ENCODE measurements around the gene PHETA2.

The PHETA2 gene

DNA sequence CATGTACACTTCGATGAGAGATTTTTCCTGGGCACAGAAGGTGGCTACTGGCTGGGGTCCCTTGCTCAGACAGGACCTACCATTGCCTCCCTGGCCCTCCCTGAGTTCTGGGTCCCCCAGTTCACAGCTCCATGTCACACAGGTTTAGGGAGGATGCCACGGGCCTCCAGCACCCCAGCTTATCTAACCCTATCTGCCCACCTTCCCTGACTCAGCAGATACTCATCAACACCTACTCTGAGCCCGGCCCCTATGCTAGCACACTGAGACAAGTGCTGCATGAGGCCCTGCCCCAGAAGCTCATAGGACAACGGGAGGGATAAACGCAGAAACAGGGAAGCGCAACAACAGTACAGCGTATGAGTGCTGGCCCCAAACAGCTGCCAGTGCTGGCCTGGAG lies 13.0 kb upstream of the PHETA2 start:
- H3K27me3 ChIP-seq (ENCODE audit: control insufficient read depth, insufficient read depth, low read length), result no peaks in the 10 kb centered on the region
- H3K9me3 ChIP-seq (ENCODE audit: control insufficient read depth, insufficient read depth, low read length), result peaks cover 2% of the 10 kb centered on the region
- peaks cover 6% of the 10 kb centered on the region for H3K4me1 ChIP-seq (ENCODE audit: control insufficient read depth, insufficient read depth, low read length)
- H3K9ac ChIP-seq (ENCODE audit: low read depth, low read length), result no peak overlapping the region
- H3K4me3 ChIP-seq (ENCODE audit: low read depth, low read length), result no peak overlapping the region
- H3K36me3 ChIP-seq (ENCODE audit: control insufficient read depth, insufficient read depth, low read length), result peaks cover 27% of the 10 kb centered on the region

DNA sequence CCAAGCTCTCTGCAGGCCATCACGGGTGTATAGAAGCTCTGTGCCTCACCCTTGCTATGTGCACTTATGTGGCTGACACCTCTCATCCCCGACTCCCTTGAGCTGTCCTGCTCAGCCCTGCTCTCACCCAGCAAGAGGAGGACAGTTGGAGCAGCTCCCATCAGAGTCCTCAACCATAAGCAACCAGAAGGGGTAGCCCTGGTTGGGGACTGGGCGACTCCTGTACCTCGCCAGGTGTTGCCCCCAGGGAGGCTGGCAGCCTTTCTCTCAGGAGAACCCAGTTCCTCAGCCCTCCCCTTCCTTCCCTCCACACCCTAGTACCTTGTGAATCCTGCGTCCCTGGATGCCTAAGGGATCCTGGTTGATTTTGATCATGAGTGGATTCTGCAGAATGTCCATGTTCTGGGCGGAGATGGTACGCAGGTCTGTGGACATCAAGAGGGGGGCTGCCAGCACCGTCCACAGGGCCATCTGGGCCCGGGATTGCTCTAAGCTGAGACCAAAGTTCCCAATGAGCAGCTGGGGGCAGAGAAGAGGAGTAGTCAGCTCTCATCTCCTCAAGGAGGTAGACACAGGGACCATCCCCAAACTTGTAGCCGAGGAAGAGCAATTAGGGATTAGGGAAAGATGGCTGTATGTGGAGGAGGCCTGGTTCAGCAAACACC lies 11.4 kb upstream of the PHETA2 start:
- H3K27me3 ChIP-seq (ENCODE audit: control insufficient read depth, insufficient read depth, low read length), result no peaks in the 10 kb centered on the region
- H3K4me1 ChIP-seq (ENCODE audit: control insufficient read depth, insufficient read depth, low read length), result peaks cover 6% of the 10 kb centered on the region
- H3K36me3 ChIP-seq (ENCODE audit: control insufficient read depth, insufficient read depth, low read length), result peaks cover 42% of the 10 kb centered on the region
- no peak overlapping the region for H3K4me3 ChIP-seq (ENCODE audit: low read depth, low read length)
- H3K9me3 ChIP-seq (ENCODE audit: control insufficient read depth, insufficient read depth, low read length), result no peaks in the 10 kb centered on the region
- H3K9ac ChIP-seq (ENCODE audit: low read depth, low read length), result no peak overlapping the region

DNA sequence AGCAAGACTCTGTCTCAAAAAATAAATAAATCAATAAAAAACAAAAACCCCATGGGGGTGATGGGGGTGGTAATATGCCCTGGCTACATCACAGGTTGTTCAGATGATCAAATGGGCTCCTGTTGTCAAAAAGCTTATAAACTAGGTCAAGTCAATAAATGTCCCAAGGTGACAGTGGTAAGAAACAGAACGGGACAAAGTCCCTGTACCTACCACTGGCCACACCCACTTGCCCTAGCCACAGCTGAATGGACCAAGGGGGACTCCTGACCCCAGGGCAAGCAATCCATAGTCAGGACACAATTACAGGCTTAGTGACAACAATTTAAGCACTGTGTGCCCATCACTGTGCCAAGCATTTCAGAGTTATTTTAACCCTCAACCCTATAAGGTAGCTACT lies 9.4 kb upstream of the PHETA2 start:
- Histone ChIP-seq H3K4me3 (ENCODE audit: low read depth, low read length) (no peak overlapping the region), H3K27me3 (ENCODE audit: control insufficient read depth, insufficient read depth, low read length) (no peaks in the 10 kb centered on the region), H3K9me3 (ENCODE audit: control insufficient read depth, insufficient read depth, low read length) (no peaks in the 10 kb centered on the region), H3K4me1 (ENCODE audit: control insufficient read depth, insufficient read depth, low read length) (peaks cover 6% of the 10 kb centered on the region), H3K9ac (ENCODE audit: low read depth, low read length) (no peak overlapping the region), H3K36me3 (ENCODE audit: control insufficient read depth, insufficient read depth, low read length) (peaks cover 47% of the 10 kb centered on the region)

DNA sequence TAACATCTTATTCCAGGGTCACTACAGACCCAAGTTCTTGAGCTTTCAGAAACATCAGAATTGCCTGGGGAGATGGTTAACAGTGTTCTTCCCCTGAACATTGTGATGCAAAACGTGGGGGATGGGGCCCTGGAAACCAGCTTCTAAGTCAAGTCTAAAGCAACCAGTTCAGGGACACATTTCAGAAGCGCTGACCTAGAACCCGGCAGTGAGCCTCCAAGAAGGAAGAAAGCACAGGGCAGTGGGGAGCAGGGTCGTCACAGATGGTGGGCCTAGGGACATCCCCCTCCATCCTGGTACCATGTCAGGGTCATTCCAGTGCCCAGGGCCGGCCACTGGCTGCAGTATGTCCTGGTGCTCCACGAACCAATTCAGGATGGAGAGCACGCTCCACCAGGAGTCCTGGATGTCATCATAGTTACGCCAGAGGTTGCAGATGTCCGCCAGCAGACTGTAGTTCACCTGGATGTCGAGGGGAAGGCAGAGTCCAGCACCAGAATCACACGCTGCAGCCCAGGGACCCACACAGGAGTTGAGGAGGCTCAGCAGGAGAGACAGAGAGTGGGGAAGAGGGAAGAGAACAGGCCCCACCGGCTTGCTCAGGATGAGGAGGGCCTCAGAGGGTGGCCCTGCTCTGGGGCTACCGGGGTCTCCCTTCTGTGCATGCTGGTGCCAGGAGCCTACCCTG lies 8.5 kb upstream of the PHETA2 start:
- no peaks in the 10 kb centered on the region for H3K27me3 ChIP-seq (ENCODE audit: control insufficient read depth, insufficient read depth, low read length)
- no peaks in the 10 kb centered on the region for H3K9me3 ChIP-seq (ENCODE audit: control insufficient read depth, insufficient read depth, low read length)
- peaks cover 6% of the 10 kb centered on the region for H3K4me1 ChIP-seq (ENCODE audit: control insufficient read depth, insufficient read depth, low read length)
- H3K36me3 ChIP-seq (ENCODE audit: control insufficient read depth, insufficient read depth, low read length), result peaks cover 38% of the 10 kb centered on the region
- H3K9ac ChIP-seq (ENCODE audit: low read depth, low read length), result no peak overlapping the region
- H3K4me3 ChIP-seq (ENCODE audit: low read depth, low read length), result peak overlapping the region; percentile 35

DNA sequence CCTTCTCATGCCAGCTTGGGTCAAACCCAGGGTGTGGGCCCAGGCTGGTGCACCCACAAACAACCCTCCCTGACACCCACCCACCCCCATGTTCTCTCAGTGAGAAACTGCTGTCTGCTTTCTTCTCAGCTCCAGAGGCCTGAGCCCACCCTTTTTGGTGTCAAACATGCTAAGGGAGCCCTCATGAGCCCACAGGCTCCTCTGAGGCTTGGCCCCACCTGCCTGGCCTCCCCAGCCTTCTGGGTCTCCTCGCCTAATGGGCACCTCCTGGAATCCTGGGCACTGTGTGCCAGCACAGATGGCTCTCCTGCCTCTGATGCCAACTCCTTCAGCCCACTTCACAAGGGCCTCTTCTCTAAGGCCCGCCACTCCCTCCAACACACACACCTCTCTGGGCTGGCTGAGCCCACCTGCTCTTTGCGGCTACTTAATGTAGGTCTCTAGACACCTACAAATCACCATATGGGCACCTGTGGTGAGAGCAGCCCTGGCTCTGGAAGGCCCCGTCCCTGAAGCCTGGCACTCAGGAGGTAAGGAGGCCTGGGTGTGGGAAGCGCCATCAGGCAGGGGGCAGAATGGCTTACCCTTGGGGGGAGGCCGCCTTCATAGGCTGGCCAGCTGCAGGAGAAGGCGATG lies 7.8 kb upstream of the PHETA2 start:
- Histone ChIP-seq H3K9me3 (ENCODE audit: control insufficient read depth, insufficient read depth, low read length) (no peaks in the 10 kb centered on the region), H3K9ac (ENCODE audit: low read depth, low read length) (no peak overlapping the region), H3K27me3 (ENCODE audit: control insufficient read depth, insufficient read depth, low read length) (no peaks in the 10 kb centered on the region), H3K4me1 (ENCODE audit: control insufficient read depth, insufficient read depth, low read length) (peaks cover 9% of the 10 kb centered on the region), H3K4me3 (ENCODE audit: low read depth, low read length) (no peak overlapping the region), H3K36me3 (ENCODE audit: control insufficient read depth, insufficient read depth, low read length) (peaks cover 32% of the 10 kb centered on the region)

DNA sequence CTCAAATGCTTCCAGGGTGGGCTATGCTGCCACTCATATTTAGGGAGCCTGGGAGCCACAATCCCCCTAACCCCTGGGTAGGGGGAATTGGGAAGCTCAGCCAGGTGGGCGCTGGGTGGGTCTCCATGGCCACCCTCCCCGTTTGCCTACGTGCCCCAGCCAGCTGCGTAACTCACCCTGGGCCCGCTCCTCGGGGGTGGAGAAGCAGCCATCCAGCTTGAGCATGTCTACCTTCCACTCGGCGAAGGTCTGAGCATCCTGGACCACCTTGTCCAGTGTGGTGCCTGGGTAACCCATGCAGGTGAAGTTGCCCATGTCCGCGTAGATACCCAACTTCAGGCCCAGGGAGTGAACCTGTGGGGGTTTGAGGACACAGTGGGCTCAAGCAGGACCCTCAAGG lies 7.1 kb upstream of the PHETA2 start:
- no peaks in the 10 kb centered on the region for H3K27me3 ChIP-seq (ENCODE audit: control insufficient read depth, insufficient read depth, low read length)
- H3K9me3 ChIP-seq (ENCODE audit: control insufficient read depth, insufficient read depth, low read length), result no peaks in the 10 kb centered on the region
- peaks cover 29% of the 10 kb centered on the region for H3K36me3 ChIP-seq (ENCODE audit: control insufficient read depth, insufficient read depth, low read length)
- no peak overlapping the region for H3K4me3 ChIP-seq (ENCODE audit: low read depth, low read length)
- H3K4me1 ChIP-seq (ENCODE audit: control insufficient read depth, insufficient read depth, low read length), result peaks cover 10% of the 10 kb centered on the region
- no peak overlapping the region for H3K9ac ChIP-seq (ENCODE audit: low read depth, low read length)

DNA sequence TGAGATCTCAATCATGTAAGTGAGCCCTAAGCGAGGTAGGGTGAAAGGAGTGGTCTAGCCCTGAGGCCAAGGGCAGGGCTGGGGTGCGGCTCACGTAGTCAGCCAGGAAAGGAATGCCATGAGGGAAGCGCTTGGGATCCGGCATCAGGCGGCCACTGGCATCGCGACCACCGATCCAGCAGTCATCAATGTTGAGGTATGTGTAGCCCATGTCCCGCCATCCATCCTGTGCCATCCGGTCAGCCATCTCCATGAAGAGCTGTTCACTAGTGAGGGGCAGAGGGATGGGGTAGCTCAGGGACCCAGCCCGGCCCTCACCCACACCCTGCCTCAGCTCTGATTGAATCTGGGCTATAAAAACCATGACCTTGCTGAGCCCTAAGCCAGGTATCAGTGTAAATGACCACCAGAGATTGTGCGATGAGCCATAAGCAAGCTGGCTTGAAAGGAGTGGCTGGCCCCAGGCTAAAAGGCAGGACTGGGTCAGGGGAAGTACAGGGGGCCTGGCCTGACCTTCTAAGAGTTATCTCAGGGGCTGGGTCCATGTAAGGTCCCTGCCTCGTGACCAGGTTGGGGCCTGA lies 6.3 kb upstream of the PHETA2 start:
- peaks cover 10% of the 10 kb centered on the region for H3K4me1 ChIP-seq (ENCODE audit: control insufficient read depth, insufficient read depth, low read length)
- peaks cover 27% of the 10 kb centered on the region for H3K36me3 ChIP-seq (ENCODE audit: control insufficient read depth, insufficient read depth, low read length)
- H3K4me3 ChIP-seq (ENCODE audit: low read depth, low read length), result no peak overlapping the region
- H3K9me3 ChIP-seq (ENCODE audit: control insufficient read depth, insufficient read depth, low read length), result no peaks in the 10 kb centered on the region
- H3K27me3 ChIP-seq (ENCODE audit: control insufficient read depth, insufficient read depth, low read length), result no peaks in the 10 kb centered on the region
- H3K9ac ChIP-seq (ENCODE audit: low read depth, low read length), result no peak overlapping the region

DNA sequence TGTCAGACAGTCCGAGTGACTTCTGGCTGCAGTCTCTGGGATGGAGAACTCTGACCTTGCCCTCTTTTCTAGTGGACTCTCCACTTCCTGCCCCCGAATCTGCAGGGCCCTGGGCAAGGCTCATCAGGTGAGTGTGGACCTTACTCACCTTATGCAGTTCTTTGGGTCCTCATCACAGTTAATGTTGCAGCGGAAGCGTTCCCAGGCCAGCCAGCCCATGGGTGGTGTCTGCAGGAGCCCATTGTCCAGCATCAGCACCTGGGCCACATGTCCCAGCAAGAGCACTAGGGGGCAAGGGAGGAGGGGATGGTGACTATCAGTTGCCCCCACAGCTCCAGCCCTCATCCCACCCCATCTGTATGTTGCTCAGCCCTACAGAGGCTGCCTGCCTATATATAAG lies 5.8 kb upstream of the PHETA2 start:
- H3K36me3 ChIP-seq (ENCODE audit: control insufficient read depth, insufficient read depth, low read length), result peaks cover 27% of the 10 kb centered on the region
- no peaks in the 10 kb centered on the region for H3K9me3 ChIP-seq (ENCODE audit: control insufficient read depth, insufficient read depth, low read length)

DNA sequence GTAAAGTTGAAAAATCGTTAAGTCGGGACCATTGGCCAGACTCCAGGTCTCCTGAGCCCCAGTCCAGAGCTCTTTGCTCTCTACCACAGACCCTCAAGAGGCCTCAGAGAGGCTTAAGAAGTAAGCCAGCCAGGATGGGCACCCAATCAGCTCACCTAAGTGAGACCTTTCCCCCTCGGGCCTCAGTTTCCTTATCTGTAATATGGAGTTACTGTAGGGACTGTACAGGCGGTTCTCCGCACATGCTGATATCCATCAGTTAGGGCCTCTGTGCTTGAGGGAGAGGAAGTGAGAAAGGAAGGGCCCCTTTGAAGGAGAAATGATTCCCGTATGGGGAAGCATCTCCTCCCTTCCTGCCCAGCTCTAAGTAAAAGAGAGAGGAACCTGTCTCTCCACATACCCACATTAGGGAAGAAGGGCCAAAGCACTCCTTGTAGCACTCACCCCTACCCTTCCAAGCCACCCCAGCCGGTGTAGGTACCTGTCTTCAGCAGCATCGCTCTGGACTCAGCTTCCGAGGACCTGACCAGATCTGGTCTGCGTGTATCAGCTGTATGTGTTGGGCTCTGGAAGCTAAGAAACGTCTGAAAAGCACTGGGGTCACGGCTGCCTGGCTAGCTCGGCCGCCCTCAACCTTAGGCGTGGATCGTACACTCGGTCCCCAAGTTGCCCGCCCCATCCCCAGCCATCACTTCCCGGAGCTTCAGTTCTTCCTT lies 4.1 kb upstream of the PHETA2 start:
- Histone ChIP-seq H3K4me3 (ENCODE audit: low read depth, low read length) (peak overlapping the region; percentile 75), H3K36me3 (ENCODE audit: control insufficient read depth, insufficient read depth, low read length) (peaks cover 27% of the 10 kb centered on the region), H3K9ac (ENCODE audit: low read depth, low read length) (peak overlapping the region; percentile 49), H3K4me1 (ENCODE audit: control insufficient read depth, insufficient read depth, low read length) (peaks cover 13% of the 10 kb centered on the region), H3K9me3 (ENCODE audit: control insufficient read depth, insufficient read depth, low read length) (no peaks in the 10 kb centered on the region), H3K27me3 (ENCODE audit: control insufficient read depth, insufficient read depth, low read length) (peaks cover 6% of the 10 kb centered on the region)

More for the DNA sequence above, 5.8 kb upstream of the PHETA2 start:
- peaks cover 12% of the 10 kb centered on the region for H3K4me1 ChIP-seq (ENCODE audit: control insufficient read depth, insufficient read depth, low read length)
- H3K9ac ChIP-seq (ENCODE audit: low read depth, low read length), result no peak overlapping the region
- H3K27me3 ChIP-seq (ENCODE audit: control insufficient read depth, insufficient read depth, low read length), result peaks cover 3% of the 10 kb centered on the region
- no peak overlapping the region for H3K4me3 ChIP-seq (ENCODE audit: low read depth, low read length)

DNA sequence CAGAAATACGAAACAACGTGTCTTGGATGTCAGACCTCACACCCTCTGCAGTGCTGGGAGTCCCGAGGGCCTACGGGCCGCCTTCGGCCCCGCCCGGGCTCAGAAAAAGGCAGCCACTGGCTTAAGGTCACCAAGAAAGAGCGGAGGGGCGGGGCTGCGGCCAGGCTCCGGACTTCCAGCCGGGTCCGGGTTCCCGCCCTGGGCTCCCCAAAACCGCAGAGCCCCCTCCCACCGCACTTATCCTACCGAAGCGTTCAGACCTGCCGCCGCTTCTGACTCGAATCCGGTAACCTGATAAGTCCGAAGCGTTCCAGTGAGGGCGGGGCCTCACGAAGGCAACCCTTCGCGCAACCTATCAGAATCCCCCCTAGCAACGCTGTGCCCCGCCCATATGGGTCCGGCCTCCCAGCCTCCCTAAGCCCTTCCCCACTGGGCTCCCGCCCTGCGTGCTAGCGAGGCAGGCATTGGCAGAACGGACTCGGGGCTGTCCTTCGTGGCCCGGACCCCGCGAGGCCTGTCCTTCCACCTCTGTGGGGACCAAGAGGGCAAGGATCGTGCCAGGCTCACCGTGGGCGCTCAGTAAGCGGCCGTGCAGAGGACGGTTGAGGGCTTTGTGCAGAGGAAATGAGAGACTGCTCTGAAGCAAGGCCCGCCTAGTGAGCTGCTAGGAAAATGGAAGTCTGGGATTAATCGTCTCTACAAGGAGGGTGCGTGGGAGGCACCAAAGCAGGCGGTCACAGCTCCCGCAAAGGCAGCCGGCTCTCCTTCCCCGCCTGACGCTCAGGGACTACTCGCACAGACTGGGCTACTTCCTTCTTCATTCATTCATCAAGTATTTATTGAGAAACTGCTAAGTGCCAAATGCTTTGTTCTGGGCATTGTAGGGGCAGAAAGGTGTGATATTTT lies 3.3 kb upstream of the PHETA2 start, which contains the start of gene NAGA:
Gene NAGA (minus strand): TSS at position 296 of the 906 bp plus-strand sequence. CDS start 515 bp downstream, outside the sequence.
- Histone ChIP-seq H3K4me3 (ENCODE audit: low read depth, low read length) (peak within 1 kb of the TSS; percentile 75), H3K9ac (ENCODE audit: low read depth, low read length) (peak within 1 kb of the TSS; percentile 49), H3K4me1 (ENCODE audit: control insufficient read depth, insufficient read depth, low read length) (peaks cover 9% of the 10 kb centered on the region), H3K9me3 (ENCODE audit: control insufficient read depth, insufficient read depth, low read length) (no peaks in the 10 kb centered on the region), H3K36me3 (ENCODE audit: control insufficient read depth, insufficient read depth, low read length) (peaks cover 24% of the 10 kb centered on the region), H3K27me3 (ENCODE audit: control insufficient read depth, insufficient read depth, low read length) (peaks cover 6% of the 10 kb centered on the region)
